ENCODE data around the gene DAPK3. TPM values are rescaled to one million over a fixed set of nuclear protein-coding genes. Genes with fewer than 3 reads are reported as not detected.

Gene DAPK3
- polyA plus RNA-seq, 2 of the 4 experiments (the other 2 are of a cell fraction) = 33.0 to 54.9 TPM

DNA sequence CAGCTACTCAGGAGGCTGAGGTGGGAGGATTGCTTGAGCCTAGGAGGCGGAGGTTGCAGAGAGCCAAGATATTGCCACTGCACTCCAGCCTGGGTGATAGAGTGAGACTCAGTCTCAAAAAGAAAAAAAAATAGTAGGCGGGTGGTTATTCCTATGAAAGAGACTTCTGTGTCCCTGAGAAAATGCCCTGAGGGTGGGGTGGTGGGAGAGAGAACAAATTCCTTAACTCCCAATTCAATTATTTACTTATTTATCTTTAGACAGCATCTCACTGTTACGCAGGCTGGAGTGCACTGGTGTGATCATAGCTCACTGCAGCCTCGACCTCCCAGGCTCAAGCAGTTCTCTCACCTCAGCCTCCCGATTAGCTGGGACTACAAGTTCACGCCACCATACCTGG is 24.7 kb upstream of the DAPK3 start:
- no peaks in the 10 kb centered on the region for H3K4me1 ChIP-seq
- no peaks in the 10 kb centered on the region for H3K9me3 ChIP-seq
- no peak overlapping the region for H3K4me3 ChIP-seq
- POLR2A ChIA-PET = no interaction called here
- no peak overlapping the region for H3K4me2 ChIP-seq
- ATAC-seq = no peak
- FAIRE-seq = no peak
- no peak for DNase-seq (ENCODE audit: low read depth in 1 of 2, low spot score in 1 of 2)
- WGBS (ENCODE audit: missing lambda C conversion rate) = 65% methylated on average over 6 of the region's 6 CpGs
- CTCF ChIA-PET = interaction anchor here (0.9 kb wide), 1 partner anchor 10 kb away, joined by 3 read pairs; no protein-coding TSS in a partner anchor
- TF ChIP-seq NPAS2 (CRISPR knock-in tag; IDR thresholded peaks at IDR 0.05; ENCODE audit: borderline replicate concordance) = no peak
- TF ChIP-seq SMC3 (IDR thresholded peaks at IDR 0.05) = no peak
- TF ChIP-seq ESRRA (IDR thresholded peaks at IDR 0.05; ENCODE audit: borderline replicate concordance, low read length) = no peak
- TF ChIP-seq ZSCAN20 (CRISPR knock-in tag; IDR thresholded peaks at IDR 0.05) = no peak
- no peak for TF ChIP-seq CHD2 (IDR thresholded peaks at IDR 0.05; ENCODE audit: low read length, partially characterized antibody)
- TF ChIP-seq, protein P1, sequence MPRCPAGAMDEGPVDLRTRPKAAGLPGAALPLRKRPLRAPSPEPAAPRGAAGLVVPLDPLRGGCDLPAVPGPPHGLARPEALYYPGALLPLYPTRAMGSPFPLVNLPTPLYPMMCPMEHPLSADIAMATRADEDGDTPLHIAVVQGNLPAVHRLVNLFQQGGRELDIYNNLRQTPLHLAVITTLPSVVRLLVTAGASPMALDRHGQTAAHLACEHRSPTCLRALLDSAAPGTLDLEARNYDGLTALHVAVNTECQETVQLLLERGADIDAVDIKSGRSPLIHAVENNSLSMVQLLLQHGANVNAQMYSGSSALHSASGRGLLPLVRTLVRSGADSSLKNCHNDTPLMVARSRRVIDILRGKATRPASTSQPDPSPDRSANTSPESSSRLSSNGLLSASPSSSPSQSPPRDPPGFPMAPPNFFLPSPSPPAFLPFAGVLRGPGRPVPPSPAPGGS (IDR thresholded peaks at IDR 0.05) = no peak
- TF ChIP-seq, protein P2, sequence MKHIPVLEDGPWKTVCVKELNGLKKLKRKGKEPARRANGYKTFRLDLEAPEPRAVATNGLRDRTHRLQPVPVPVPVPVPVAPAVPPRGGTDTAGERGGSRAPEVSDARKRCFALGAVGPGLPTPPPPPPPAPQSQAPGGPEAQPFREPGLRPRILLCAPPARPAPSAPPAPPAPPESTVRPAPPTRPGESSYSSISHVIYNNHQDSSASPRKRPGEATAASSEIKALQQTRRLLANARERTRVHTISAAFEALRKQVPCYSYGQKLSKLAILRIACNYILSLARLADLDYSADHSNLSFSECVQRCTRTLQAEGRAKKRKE (CRISPR knock-in tag; IDR thresholded peaks at IDR 0.05; ENCODE audit: low read depth) = no peak
- no peak for TF ChIP-seq RNF2 (IDR thresholded peaks at IDR 0.05; ENCODE audit: borderline replicate concordance, low read depth)
- no peak for TF ChIP-seq RCOR1 (IDR thresholded peaks at IDR 0.05; ENCODE audit: low read depth, low read length)
- TF ChIP-seq HEYL (CRISPR knock-in tag; IDR thresholded peaks at IDR 0.05) = no peak
- TF ChIP-seq ZNF302 (CRISPR knock-in tag; IDR thresholded peaks at IDR 0.05) = no peak
- TF ChIP-seq GATA3 (IDR thresholded peaks at IDR 0.05; ENCODE audit: borderline replicate concordance) = no peak
- H3K27ac ChIP-seq = no peak overlapping the region

DNA sequence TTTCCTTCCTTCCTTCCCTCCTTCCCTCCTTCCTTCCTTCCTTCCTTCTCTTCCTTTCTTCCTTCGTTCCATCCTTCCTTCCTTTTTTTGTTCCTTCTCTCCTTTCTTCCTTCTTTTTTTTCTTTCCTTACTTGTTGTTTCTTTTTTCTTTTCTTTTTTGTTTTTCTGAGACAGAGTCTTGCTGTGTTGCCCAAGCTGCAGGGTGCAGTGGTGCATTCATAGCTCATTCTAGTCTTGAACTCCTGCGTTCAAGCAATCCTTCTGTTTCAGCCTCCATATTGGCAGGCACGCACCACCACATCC is 19.9 kb upstream of the DAPK3 start:
- 79% methylated on average over 3 of the region's 3 CpGs for WGBS (ENCODE audit: missing lambda C conversion rate)
- DNase-seq (ENCODE audit: low read depth in 1 of 2, low spot score in 1 of 2) (no peak), FAIRE-seq (no peak), ATAC-seq (no peak)
- ChIA-PET CTCF (interaction anchor here (0.8 to 3.7 kb wide), 4 partner anchors 9 to 217 kb away, joined by 3 to 23 read pairs (median 6); no protein-coding TSS in a partner anchor), POLR2A (no interaction called here)
- Histone ChIP-seq H3K4me1 (no peaks in the 10 kb centered on the region), H3K9me3 (no peaks in the 10 kb centered on the region), H3K4me2 (no peak overlapping the region; the same call in 2 of the 3 replicates), H3K4me3 (no peak overlapping the region), H3K27ac (peak overlapping the region; percentile 53 to 76; a peak in 5 of 6 replicates)
- TF ChIP-seq POLR2AphosphoS2 (conservative IDR thresholded peaks at IDR 0.05; ENCODE audit: low read length) = no peak
- TF ChIP-seq EHF (CRISPR knock-in tag; IDR thresholded peaks at IDR 0.05) = no peak
- TF ChIP-seq, protein P3, sequence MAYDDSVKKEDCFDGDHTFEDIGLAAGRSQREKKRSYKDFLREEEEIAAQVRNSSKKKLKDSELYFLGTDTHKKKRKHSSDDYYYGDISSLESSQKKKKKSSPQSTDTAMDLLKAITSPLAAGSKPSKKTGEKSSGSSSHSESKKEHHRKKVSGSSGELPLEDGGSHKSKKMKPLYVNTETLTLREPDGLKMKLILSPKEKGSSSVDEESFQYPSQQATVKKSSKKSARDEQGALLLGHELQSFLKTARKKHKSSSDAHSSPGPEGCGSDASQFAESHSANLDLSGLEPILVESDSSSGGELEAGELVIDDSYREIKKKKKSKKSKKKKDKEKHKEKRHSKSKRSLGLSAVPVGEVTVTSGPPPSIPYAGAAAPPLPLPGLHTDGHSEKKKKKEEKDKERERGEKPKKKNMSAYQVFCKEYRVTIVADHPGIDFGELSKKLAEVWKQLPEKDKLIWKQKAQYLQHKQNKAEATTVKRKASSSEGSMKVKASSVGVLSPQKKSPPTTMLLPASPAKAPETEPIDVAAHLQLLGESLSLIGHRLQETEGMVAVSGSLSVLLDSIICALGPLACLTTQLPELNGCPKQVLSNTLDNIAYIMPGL (CRISPR knock-in tag; IDR thresholded peaks at IDR 0.05; ENCODE audit: borderline replicate concordance) = no peak
- no peak for TF ChIP-seq FOSB (CRISPR knock-in tag; IDR thresholded peaks at IDR 0.05)
- TF ChIP-seq, protein P1 (IDR thresholded peaks at IDR 0.05) = no peak
- TF ChIP-seq SREBF2 (IDR thresholded peaks at IDR 0.05) = no peak
- no peak for TF ChIP-seq JUNB (IDR thresholded peaks at IDR 0.05)
- TF ChIP-seq FOSL2 (IDR thresholded peaks at IDR 0.05) = no peak
- no peak for TF ChIP-seq FOSL2 (CRISPR knock-in tag; IDR thresholded peaks at IDR 0.05)
- TF ChIP-seq KDM5A (IDR thresholded peaks at IDR 0.05) = no peak
- TF ChIP-seq RFX5 (IDR thresholded peaks at IDR 0.05) = no peak
- no peak for TF ChIP-seq HEYL (CRISPR knock-in tag; IDR thresholded peaks at IDR 0.05)
- no peak for TF ChIP-seq CBX2 (IDR thresholded peaks at IDR 0.05; ENCODE audit: borderline replicate concordance, low read depth)
- TF ChIP-seq BHLHE40 (IDR thresholded peaks at IDR 0.05; ENCODE audit: low read depth, low read length) = no peak
- TF ChIP-seq E2F6 (IDR thresholded peaks at IDR 0.05; ENCODE audit: borderline replicate concordance, low read depth) = no peak
- no peak for TF ChIP-seq TFCP2L1 (CRISPR knock-in tag; IDR thresholded peaks at IDR 0.05)
- TF ChIP-seq MAX (IDR thresholded peaks at IDR 0.05) = no peak
- TF ChIP-seq HOXA7 (CRISPR knock-in tag; IDR thresholded peaks at IDR 0.05) = no peak
